HepG2 (cell line): ENCODE results near the gene KDR. TPM values are rescaled to one million over a fixed set of nuclear protein-coding genes. Genes with fewer than 3 reads are reported as not detected.

ENCODE experiments used
- ATAC-seq: fragments of 200-7000 bp; cut with Tn5 transposase; 3 replicates; pipeline ENCODE4 v1.9.1; 2020; ENCODE audit warnings: mild to moderate bottlenecking, moderate library complexity
- BruUV-seq: library from RNA; stranded (reverse); fragments of 400-500 nt; replicated peaks from 2 replicates; lab custom pipeline; 2021; lab: Mats Ljungman, UMichigan
- CTCF ChIA-PET: fragments of 300-600 bp; formaldehyde crosslinking; extraction: SDS; loops from one replicate; lab custom pipeline; 2021; ENCODE audit warnings: low total read pairs, inconsistent platforms, low intra/inter-chr PET ratio; lab: Yijun Ruan, JAX
- POLR2A ChIA-PET: fragments of 350-600 bp; sonication (Branson Sonifier 250); formaldehyde crosslinking; loops from one replicate; lab custom pipeline; 2020; ENCODE audit warnings: antibody characterized with exemption, inconsistent platforms; lab: Yijun Ruan, JAX
- DNase-seq: peaks from one replicate; pipeline ENCODE4 v3.0.0-alpha.2; 2015; ENCODE audit warnings: low spot score
- FAIRE-seq: peaks from 3 replicates; lab custom pipeline; 2011; peaks lifted over from hg19 to GRCh38; lab: Jason Lieb, UNC
- H2AFZ ChIP-seq: one replicate; pipeline ENCODE4 v1.6.1; 2011; ENCODE audit warnings: low read length, inconsistent platforms
- H3K27ac ChIP-seq: fragments of 300-600 bp; 3 replicates; pipeline ENCODE4 v1.8.0; 2011; ENCODE audit warnings: mixed run types, mild to moderate bottlenecking, mixed read lengths, low read length, inconsistent platforms; ENCODE audit not compliant: insufficient read depth; ENCODE audit errors: extremely low read length
- H3K27me3 ChIP-seq, 2 experiments: fragments of 200-600 bp in 1 of 2; 2 replicates in 1 of 2; 3 replicates in 1 of 2; pipeline versions ENCODE4 v1.6.0 to v1.8.0; 2011; ENCODE audit warnings: low read length in 2 of 2, mild to moderate bottlenecking in 2 of 2, moderate library complexity in 2 of 2, inconsistent platforms in 1 of 2; ENCODE audit not compliant: insufficient read depth in 2 of 2, control insufficient read depth in 1 of 2
- H3K36me3 ChIP-seq, 2 experiments: fragments of 200-600 bp in 1 of 2; replicated peaks in 1 of 2; 2 replicates in 1 of 2; 3 replicates in 1 of 2; pipeline versions ENCODE4 v1.5.1 to v1.8.0; 2011; ENCODE audit warnings: low read length in 2 of 2, inconsistent platforms in 1 of 2; ENCODE audit not compliant: insufficient read depth in 2 of 2, control insufficient read depth in 1 of 2
- H3K4me1 ChIP-seq: 2 replicates; pipeline ENCODE4 v1.5.1; 2012; ENCODE audit warnings: low read length, inconsistent platforms; ENCODE audit not compliant: insufficient read depth
- H3K4me2 ChIP-seq: 2 replicates; pipeline ENCODE4 v1.6.0; 2011; ENCODE audit warnings: low read depth, low read length, inconsistent platforms
- H3K4me3 ChIP-seq, 3 experiments: fragments of 200-600 bp in 1 of 3; sonication (generic), shearing (Covaris generic) in 1 of 3; replicated peaks in 1 of 3; 2 replicates each; pipeline ENCODE4 v1.5.1; 2011 to 2016; ENCODE audit warnings: low read length in 3 of 3, inconsistent platforms in 2 of 3, low read depth in 2 of 3, mild to moderate bottlenecking in 2 of 3, control low read depth in 1 of 3, mixed read lengths in 1 of 3; ENCODE audit not compliant: insufficient read depth in 1 of 3
- H3K79me2 ChIP-seq: one replicate; pipeline ENCODE4 v1.6.1; 2011; ENCODE audit warnings: low read length, inconsistent platforms; ENCODE audit not compliant: insufficient read depth
- H3K9ac ChIP-seq: 2 replicates; pipeline ENCODE4 v1.6.0; 2011; ENCODE audit warnings: mild to moderate bottlenecking, low read depth, low read length, inconsistent platforms; ENCODE audit not compliant: insufficient read depth
- H3K9me3 ChIP-seq: 2 replicates; pipeline ENCODE4 v1.5.1; 2012; ENCODE audit warnings: mild to moderate bottlenecking, low read length
- H4K20me1 ChIP-seq: 2 replicates; pipeline ENCODE4 v1.6.0; 2011; ENCODE audit warnings: inconsistent platforms, mild to moderate bottlenecking, low read length, moderate library complexity; ENCODE audit not compliant: insufficient read depth
- BHLHE40 ChIP-seq: IDR thresholded peaks from 2 replicates; pipeline ENCODE4 v1.6.1; 2011; ENCODE audit warnings: low read length, improper control_type of control experiment
- BORCS8-MEF2B ChIP-seq: sonication (generic); formaldehyde crosslinking; IDR thresholded peaks from 2 replicates; pipeline ENCODE4 v1.8.0; 2022; ENCODE audit warnings: mild to moderate bottlenecking, missing genetic modification reagents
- DNMT3B ChIP-seq: conservative IDR thresholded peaks from 2 replicates; pipeline ENCODE4 v1.6.1; 2016; ENCODE audit warnings: missing biosample characterization, control low read depth
- EP300 ChIP-seq, 3 experiments: sonication (generic) in 1 of 3; formaldehyde crosslinking in 1 of 3; IDR thresholded peaks; 2 replicates each; pipeline versions ENCODE4 v1.5.1 to v1.6.1; 2011 to 2020; ENCODE audit warnings: low read depth in 2 of 3, low read length in 2 of 3, borderline replicate concordance in 1 of 3, improper control_type of control experiment in 1 of 3, mild to moderate bottlenecking in 1 of 3, missing genetic modification reagents in 1 of 3, moderate library complexity in 1 of 3
- HOXA9 ChIP-seq: sonication (generic); formaldehyde crosslinking; IDR thresholded peaks from 2 replicates; pipeline ENCODE4 v1.8.1; 2022; ENCODE audit warnings: missing genetic modification reagents, mild to moderate bottlenecking, moderate library complexity, borderline replicate concordance
- MYC ChIP-seq: sonication (generic); formaldehyde crosslinking; IDR thresholded peaks from 2 replicates; pipeline ENCODE4 v1.9.0; 2021; ENCODE audit warnings: missing genetic modification reagents, borderline replicate concordance
- SMC3 ChIP-seq: IDR thresholded peaks from 2 replicates; pipeline ENCODE4 v1.6.1; 2011; ENCODE audit warnings: low read length, improper control_type of control experiment
- SNAPC2 ChIP-seq: sonication (generic); formaldehyde crosslinking; IDR thresholded peaks from 2 replicates; pipeline ENCODE4 v1.8.1; 2022; ENCODE audit warnings: mild to moderate bottlenecking, missing genetic modification reagents
- ZBTB2 ChIP-seq: sonication (generic); formaldehyde crosslinking; IDR thresholded peaks from 2 replicates; pipeline ENCODE4 v1.8.0; 2022; ENCODE audit warnings: low read depth, missing genetic modification reagents
- ZKSCAN8 ChIP-seq: IDR thresholded peaks from 2 replicates; pipeline ENCODE4 v1.6.1; 2016; ENCODE audit warnings: borderline replicate concordance, missing genetic modification reagents, missing compliant biosample characterization
- ZNF260 ChIP-seq: sonication (generic); formaldehyde crosslinking; IDR thresholded peaks from 2 replicates; pipeline ENCODE4 v1.4.0; 2020; ENCODE audit warnings: missing genetic modification reagents, low read depth, mild to moderate bottlenecking, borderline replicate concordance
- ZNF558 ChIP-seq: sonication (generic); formaldehyde crosslinking; IDR thresholded peaks from 2 replicates; pipeline ENCODE4 v1.9.0; 2022; ENCODE audit warnings: mild to moderate bottlenecking, missing genetic modification reagents, borderline replicate concordance
- ZNF605 ChIP-seq: sonication (generic); formaldehyde crosslinking; IDR thresholded peaks from 2 replicates; pipeline ENCODE4 v1.8.0; 2022; ENCODE audit warnings: mild to moderate bottlenecking, missing genetic modification reagents
- WGBS: methylation state at CpG from one replicate; pipeline ENCODE4 v1.1.6; 2017; ENCODE audit warnings: low lambda C conversion rate; 5-methylcytosine and 5-hydroxymethylcytosine counted together
- in situ Hi-C: cut with HindIII; loops from 2 replicates; pipeline ENCODE4 v1.10.0; 2017; ENCODE audit warnings: low pct_unique_long_range_greater_than_20kb; ENCODE audit not compliant: extremely low pct_ligation_motif_present
- intact Hi-C: fragments of 100-400 bp; cut with micrococcal nuclease; formaldehyde crosslinking; loops from one replicate; pipeline ENCODE4 v1.10.0; 2022; ENCODE audit not compliant: unreplicated experiment
- polyA plus RNA-seq, 8 experiments: library from polyadenylated mRNA; depleted of rRNA in 3 of 8; stranded (reverse) in 7 of 8; unstranded in 1 of 8; fragments of >200 nt; fragmentation: Illumina TruSeq in 4 of 8; extraction: Trizol in 4 of 8; gene quantifications; 2 replicates each; pipeline versions ENCODE4 v1.2.1 to v1.2.3, GENCODE V29; 2011 to 2016; ENCODE audit warnings: low read depth in 4 of 8, missing spikeins in 1 of 8, mixed read lengths in 1 of 8; ENCODE audit not compliant: insufficient read depth in 1 of 8
- total RNA-seq, 5 experiments: library from RNA; depleted of rRNA; stranded (reverse); fragments of >200 nt; fragmentation: Illumina TruSeq; extraction: Trizol; gene quantifications; 2 replicates each; pipeline ENCODE4 v1.2.3, GENCODE V29; 2016; ENCODE audit warnings: low read depth in 1 of 5
- TF ChIP-seq, protein P1 (sequence below): sonication (generic); formaldehyde crosslinking; conservative IDR thresholded peaks from 2 replicates; pipeline ENCODE4 v1.5.0; 2020; ENCODE audit warnings: missing genetic modification reagents
- TF ChIP-seq, protein P2 (sequence below): sonication (generic); formaldehyde crosslinking; IDR thresholded peaks from 2 replicates; pipeline ENCODE4 v1.5.0; 2020; ENCODE audit warnings: mild to moderate bottlenecking, missing genetic modification reagents

Gene KDR
- total and polyA plus RNA-seq, 2 of the 13 experiments (the other 11 are each of a cell fraction or from before 2014, with no cell fraction given), result not detected

DNA sequence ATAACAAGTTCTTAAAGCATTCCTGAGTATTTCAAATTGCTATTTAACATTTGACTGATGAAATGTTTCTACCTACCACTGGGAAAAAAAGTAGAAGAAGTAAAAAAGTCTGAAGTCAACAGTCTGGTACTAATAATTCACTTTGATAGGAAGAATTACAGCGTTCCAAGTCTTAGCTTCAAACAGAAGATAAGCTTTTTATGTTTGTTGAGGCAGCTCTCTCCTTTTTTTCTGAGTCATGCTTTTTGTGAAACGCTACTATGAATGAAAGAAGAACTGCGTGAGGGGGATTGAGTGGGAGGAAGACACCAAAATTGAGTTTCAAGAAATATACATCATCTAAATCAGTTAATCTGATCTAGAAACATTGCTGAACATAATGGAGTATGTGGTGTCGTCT, 13.0 kb upstream of the KDR start:
- Histone ChIP-seq H4K20me1 (no peaks in the 10 kb centered on the region), H3K9ac (no peak overlapping the region), H3K9me3 (no peaks in the 10 kb centered on the region), H2AFZ (no peak overlapping the region), H3K79me2 (no peaks in the 10 kb centered on the region), H3K4me3 (no peak overlapping the region), H3K4me2 (no peak overlapping the region), H3K27me3 (no peaks in the 10 kb centered on the region), H3K4me1 (no peaks in the 10 kb centered on the region), H3K36me3 (no peaks in the 10 kb centered on the region), H3K27ac (no peak overlapping the region)
- WGBS, result 14% methylated on average over 4 of the region's 4 CpGs
- DNase-seq (no peak), FAIRE-seq (no peak), ATAC-seq (no peak)
- ChIA-PET CTCF (no interaction called here), POLR2A (no interaction called here)
- intact Hi-C loops, result no loop called here
- BruUV-seq, result no TSS peak
- in situ Hi-C loops, result no loop called here
- TF ChIP-seq MYC (CRISPR knock-in tag), result no peak
- TF ChIP-seq BHLHE40, result no peak
- no peak for TF ChIP-seq EP300 (IDR thresholded peaks at IDR 0.05; ENCODE audit: low read depth in 2 of 2, low read length in 2 of 2)
- no peak for TF ChIP-seq EP300 (CRISPR knock-in tag; IDR thresholded peaks at IDR 0.05; ENCODE audit: borderline replicate concordance)
- TF ChIP-seq DNMT3B (CRISPR knock-in tag), result no peak
- no peak for TF ChIP-seq ZNF260 (CRISPR knock-in tag)
- no peak for TF ChIP-seq HOXA9 (CRISPR knock-in tag)
- TF ChIP-seq BORCS8-MEF2B (CRISPR knock-in tag), result no peak
- TF ChIP-seq, protein P1, sequence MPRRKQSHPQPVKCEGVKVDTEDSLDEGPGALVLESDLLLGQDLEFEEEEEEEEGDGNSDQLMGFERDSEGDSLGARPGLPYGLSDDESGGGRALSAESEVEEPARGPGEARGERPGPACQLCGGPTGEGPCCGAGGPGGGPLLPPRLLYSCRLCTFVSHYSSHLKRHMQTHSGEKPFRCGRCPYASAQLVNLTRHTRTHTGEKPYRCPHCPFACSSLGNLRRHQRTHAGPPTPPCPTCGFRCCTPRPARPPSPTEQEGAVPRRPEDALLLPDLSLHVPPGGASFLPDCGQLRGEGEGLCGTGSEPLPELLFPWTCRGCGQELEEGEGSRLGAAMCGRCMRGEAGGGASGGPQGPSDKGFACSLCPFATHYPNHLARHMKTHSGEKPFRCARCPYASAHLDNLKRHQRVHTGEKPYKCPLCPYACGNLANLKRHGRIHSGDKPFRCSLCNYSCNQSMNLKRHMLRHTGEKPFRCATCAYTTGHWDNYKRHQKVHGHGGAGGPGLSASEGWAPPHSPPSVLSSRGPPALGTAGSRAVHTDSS (CRISPR knock-in tag), result no peak
- no peak for TF ChIP-seq SMC3
- TF ChIP-seq ZBTB2 (CRISPR knock-in tag), result no peak
- no peak for TF ChIP-seq ZNF558
- TF ChIP-seq ZKSCAN8 (CRISPR knock-in tag), result no peak
- TF ChIP-seq, protein P2, sequence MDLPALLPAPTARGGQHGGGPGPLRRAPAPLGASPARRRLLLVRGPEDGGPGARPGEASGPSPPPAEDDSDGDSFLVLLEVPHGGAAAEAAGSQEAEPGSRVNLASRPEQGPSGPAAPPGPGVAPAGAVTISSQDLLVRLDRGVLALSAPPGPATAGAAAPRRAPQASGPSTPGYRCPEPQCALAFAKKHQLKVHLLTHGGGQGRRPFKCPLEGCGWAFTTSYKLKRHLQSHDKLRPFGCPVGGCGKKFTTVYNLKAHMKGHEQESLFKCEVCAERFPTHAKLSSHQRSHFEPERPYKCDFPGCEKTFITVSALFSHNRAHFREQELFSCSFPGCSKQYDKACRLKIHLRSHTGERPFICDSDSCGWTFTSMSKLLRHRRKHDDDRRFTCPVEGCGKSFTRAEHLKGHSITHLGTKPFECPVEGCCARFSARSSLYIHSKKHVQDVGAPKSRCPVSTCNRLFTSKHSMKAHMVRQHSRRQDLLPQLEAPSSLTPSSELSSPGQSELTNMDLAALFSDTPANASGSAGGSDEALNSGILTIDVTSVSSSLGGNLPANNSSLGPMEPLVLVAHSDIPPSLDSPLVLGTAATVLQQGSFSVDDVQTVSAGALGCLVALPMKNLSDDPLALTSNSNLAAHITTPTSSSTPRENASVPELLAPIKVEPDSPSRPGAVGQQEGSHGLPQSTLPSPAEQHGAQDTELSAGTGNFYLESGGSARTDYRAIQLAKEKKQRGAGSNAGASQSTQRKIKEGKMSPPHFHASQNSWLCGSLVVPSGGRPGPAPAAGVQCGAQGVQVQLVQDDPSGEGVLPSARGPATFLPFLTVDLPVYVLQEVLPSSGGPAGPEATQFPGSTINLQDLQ (CRISPR knock-in tag), result no peak
- TF ChIP-seq ZNF605 (CRISPR knock-in tag), result no peak
- TF ChIP-seq SNAPC2, result no peak
